Endothelial cell of umbilical vein (primary cell): ENCODE data around the gene MED12L.

Source experiments
- EZH2 ChIP-seq: IDR thresholded peaks from 2 replicates; pipeline ENCODE4 v1.6.1; 2012; ENCODE audit warnings: borderline replicate concordance, low read depth, mild to moderate bottlenecking, moderate library complexity, low read length, inconsistent platforms; ENCODE audit not compliant: severe bottlenecking
- MYC ChIP-seq: IDR thresholded peaks from one replicate; pipeline ENCODE4 v1.6.1; 2011; ENCODE audit warnings: mild to moderate bottlenecking, low read depth, low read length
- POLR2AphosphoS5 ChIP-seq: IDR thresholded peaks from 2 replicates; pipeline ENCODE4 v1.6.1; 2012; ENCODE audit warnings: low read depth, mild to moderate bottlenecking, control low read depth, low read length, moderate library complexity; ENCODE audit not compliant: insufficient read depth
- TF ChIP-seq, protein P1 (sequence below), 2 donors: IDR thresholded peaks; 1 replicate in 1 of 2; 2 replicates in 1 of 2; pipeline ENCODE4 v1.5.1; 2011; ENCODE audit warnings: low read length in 2 of 2, mild to moderate bottlenecking in 2 of 2, moderate library complexity in 2 of 2, control low read depth in 1 of 2, inconsistent platforms in 1 of 2, low read depth in 1 of 2; ENCODE audit not compliant: insufficient read depth in 1 of 2; ENCODE audit errors: extremely low read depth in 1 of 2

- TF ChIP-seq, protein P1, sequence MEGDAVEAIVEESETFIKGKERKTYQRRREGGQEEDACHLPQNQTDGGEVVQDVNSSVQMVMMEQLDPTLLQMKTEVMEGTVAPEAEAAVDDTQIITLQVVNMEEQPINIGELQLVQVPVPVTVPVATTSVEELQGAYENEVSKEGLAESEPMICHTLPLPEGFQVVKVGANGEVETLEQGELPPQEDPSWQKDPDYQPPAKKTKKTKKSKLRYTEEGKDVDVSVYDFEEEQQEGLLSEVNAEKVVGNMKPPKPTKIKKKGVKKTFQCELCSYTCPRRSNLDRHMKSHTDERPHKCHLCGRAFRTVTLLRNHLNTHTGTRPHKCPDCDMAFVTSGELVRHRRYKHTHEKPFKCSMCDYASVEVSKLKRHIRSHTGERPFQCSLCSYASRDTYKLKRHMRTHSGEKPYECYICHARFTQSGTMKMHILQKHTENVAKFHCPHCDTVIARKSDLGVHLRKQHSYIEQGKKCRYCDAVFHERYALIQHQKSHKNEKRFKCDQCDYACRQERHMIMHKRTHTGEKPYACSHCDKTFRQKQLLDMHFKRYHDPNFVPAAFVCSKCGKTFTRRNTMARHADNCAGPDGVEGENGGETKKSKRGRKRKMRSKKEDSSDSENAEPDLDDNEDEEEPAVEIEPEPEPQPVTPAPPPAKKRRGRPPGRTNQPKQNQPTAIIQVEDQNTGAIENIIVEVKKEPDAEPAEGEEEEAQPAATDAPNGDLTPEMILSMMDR (IDR thresholded peaks at IDR 0.05; ENCODE audit: extremely low read depth in 1 of 2, insufficient read depth in 1 of 2, low read depth in 1 of 2, low read length in 2 of 2), result no peak
- no peak for TF ChIP-seq POLR2AphosphoS5
- no peak for TF ChIP-seq EZH2
- TF ChIP-seq MYC, result no peak
Observed at GRCh38 chr3:151306168-151306810, 220.8 kb downstream of the MED12L start.
